HG03469 (cell line): Measurements from ENCODE around the gene MAGEB4.
"Not testable (repeated sequence)": the region's sequence is repeated elsewhere in the genome, so short reads cannot be mapped to it uniquely, and the experiment has no call there.

Source experiments
- ATAC-seq: cut with Tn5 transposase; IDR thresholded peaks from one replicate; pipeline ENCODE4 v1.9.1; 2021; ENCODE audit warnings: mild to moderate bottlenecking, moderate library complexity, moderate number of reproducible peaks; ENCODE audit not compliant: unreplicated experiment

Gene MAGEB4

GRCh38 chrX:30241724-30242415 lies at the start of gene MAGEB4:
MAGEB4 (plus strand) TSS chrX:30242000; CDS start chrX:30242136, 136 bp downstream.
- no peak for ATAC-seq

DNA sequence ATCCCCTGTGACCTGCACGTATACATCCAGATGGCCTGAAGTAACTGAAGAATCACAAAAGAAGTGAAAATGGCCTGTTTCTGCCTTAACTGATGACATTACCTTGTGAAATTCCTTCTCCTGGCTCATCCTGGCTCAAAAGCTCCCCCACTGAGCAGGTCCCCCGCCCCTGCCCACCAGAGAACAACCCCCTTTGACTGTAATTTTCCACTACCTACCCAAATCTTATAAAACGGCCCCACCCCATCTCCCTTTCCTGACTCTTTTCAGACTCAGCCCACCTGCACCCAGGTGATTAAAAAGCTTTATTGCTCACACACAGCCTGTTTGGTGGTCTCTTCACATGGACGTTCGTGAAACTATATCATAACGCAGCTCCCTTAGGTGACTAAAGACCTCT lies 47.9 kb upstream of the MAGEB4 start:
- not testable (repeated sequence) for ATAC-seq

DNA sequence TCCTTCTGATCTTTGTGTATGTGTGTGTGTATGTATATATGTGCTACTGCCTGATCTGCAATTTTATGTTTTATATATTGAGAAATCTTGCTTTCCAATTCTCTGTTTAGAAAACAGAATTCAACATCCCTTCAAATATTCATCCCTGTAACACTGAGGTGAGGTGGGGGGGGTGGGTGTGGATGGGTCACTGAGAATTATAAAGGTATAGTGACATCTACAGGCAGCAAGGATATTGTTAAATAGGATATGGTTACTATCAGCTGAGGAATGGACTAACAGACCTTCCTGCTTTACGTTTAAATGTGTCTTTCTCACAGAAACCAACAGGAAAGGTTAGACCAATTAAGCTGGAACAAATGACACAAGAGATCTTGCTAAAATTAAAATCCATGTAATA lies 45.5 kb upstream of the MAGEB4 start:
- no peak for ATAC-seq

DNA sequence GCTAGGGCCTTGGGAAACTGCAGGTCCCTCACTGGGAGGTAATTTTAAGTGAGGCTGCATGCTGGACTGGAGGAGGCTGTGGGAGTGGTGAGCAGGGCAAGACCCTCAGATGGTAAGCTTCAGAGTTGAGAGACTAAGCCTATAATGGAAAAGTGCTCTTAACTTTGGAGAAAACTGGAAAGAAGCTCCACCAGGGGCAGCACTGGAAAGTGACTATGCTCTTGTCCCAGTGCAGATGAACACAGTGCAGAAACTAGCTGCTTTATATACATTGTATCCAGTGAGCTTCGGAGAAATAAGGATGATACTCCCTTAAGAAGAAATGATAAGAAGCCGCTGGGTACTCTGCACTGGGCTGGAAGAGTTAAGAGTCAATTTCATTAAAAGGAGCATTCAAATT lies 29.6 kb upstream of the MAGEB4 start:
- no peak for ATAC-seq

DNA sequence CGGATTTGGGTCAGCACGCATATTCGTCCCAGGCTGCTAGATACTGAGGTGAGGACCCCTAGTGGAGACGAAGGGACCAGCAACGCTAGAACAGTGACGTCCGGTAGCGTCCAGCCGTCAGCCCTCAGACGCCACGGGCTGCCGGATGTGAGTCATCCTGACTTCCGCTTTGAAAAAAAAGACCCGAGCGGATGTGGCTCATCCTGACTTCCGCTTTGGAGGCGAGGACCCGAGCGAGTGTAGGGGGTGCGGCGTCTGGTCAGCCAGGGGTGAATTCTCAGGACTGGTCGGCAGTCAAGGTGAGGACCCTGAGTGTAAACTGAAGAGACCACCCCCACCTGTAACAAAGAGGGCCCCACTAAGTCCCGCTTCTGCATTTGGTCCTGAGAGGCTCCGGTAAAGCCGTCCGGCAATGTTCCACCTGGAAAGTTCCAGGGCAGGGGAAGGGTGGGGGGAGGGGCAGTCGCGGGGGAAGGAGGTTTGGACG lies 26.4 kb upstream of the MAGEB4 start, which contains the start of gene MAGEB2:
Gene MAGEB2, plus strand, starts transcription at position 207 of the 487 bp plus-strand sequence. CDS start 3,018 bp downstream, outside the sequence.
- no peak for ATAC-seq

DNA sequence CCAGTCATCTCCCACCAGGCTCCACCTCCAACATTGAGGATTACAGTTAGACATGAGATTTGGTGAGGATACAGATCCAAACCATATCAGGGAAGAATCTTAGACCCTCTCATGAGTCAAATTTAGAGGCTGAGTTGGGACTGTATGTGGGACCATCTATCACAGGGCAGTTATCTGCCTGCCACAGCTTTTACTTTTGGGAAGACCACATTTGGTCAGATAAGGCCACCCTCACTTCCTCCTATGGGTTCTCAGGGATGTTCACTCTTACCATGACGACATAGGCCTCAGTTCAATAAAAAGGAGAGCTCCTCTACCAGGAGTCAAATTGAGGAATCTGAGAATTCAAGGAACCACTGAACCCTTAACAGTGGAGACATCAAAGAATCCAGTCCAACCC lies 24.3 kb upstream of the MAGEB4 start:
- ATAC-seq: no peak

GRCh38 chrX:30219372-30219771 lies 22.4 kb upstream of the MAGEB4 start:
- ATAC-seq: no peak

DNA sequence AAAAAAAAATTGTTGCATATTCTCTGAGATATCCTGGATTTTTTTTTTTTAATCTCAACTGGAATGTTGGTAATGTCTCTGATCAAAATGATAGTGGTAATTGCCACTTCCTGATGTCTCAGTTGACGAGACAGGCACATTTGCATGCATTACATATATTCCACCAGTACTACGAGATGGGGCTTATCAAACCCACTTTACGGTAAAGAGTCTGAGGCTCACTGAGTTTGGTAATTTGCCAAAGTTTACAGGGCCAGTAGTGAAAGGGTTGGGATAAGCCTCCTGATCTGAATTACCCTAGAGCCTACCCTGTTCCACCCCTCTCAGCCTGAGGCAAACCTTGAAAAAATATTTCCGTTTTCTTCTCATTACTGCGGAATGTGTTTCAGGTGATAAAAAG lies 21.1 kb upstream of the MAGEB4 start:
- ATAC-seq: no peak

- ATAC-seq: no peak
Measured at GRCh38 chrX:30224536-30224935, 17.3 kb upstream of the MAGEB4 start.

GRCh38 chrX:30228526-30228925 lies 13.3 kb upstream of the MAGEB4 start:
- ATAC-seq: no peak

- ATAC-seq: no peak
Measured at GRCh38 chrX:30230395-30230794, 11.4 kb upstream of the MAGEB4 start, which contains the start of gene MAGEB3. MAGEB3 (plus strand) TSS chrX:30230657; CDS start chrX:30235925, 5,268 bp downstream.

GRCh38 chrX:30246769-30247489 lies 5.1 kb downstream of the MAGEB4 start, which contains the start of gene MAGEB1:
MAGEB1 (plus strand) TSS chrX:30247146; CDS start chrX:30250494, 3,348 bp downstream.
- no peak for ATAC-seq

- ATAC-seq: peak; percentile 49
Measured at GRCh38 chrX:30248854-30249253, 7.1 kb downstream of the MAGEB4 start.

- no peak for ATAC-seq
Measured at GRCh38 chrX:30253257-30253656, 11.5 kb downstream of the MAGEB4 start.

- no peak for ATAC-seq
Measured at GRCh38 chrX:30259927-30260326, 18.1 kb downstream of the MAGEB4 start.

GRCh38 chrX:30261012-30261411 lies 19.2 kb downstream of the MAGEB4 start:
- no peak for ATAC-seq

GRCh38 chrX:30262763-30263162 lies 21.0 kb downstream of the MAGEB4 start:
- no peak for ATAC-seq

DNA sequence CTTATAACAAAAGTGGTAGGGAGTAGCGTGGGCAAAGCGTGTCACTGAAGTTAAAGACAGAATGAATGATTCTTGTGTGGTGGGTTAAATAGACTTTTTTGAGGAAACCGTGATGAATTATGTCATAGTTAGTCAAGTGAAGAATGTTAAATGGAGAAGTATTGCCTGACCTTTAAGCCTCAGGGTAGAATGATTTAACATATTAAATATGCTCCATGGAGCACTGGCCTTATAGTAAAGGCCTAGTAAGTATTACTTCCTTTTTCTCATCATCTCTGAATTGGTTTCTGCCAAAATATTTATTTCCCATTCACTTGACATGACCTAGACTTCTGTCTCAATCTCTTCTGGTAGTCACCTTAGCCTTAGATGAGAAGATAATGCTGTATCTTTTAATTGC lies 28.8 kb downstream of the MAGEB4 start:
- no peak for ATAC-seq

DNA sequence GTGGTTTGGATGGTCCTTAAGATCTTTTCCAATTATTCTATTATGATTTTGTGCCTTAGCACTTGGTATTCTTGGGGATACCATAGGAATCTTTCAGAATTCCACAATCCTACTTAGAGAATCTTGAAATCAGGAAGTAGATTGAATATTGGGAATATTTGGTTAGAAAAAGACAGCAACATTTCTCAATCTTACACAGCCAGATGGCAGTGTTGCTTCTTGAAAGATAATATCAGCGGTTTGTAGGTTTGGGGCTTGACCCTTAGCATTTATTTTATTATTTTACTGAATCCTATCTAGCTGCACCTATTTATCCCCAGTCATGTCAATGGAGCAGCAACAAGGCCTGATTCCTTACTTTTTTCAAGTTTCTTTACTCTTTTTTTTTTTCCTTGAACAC lies 33.7 kb downstream of the MAGEB4 start:
- ATAC-seq: no peak

GRCh38 chrX:30278365-30278764 lies 36.6 kb downstream of the MAGEB4 start:
- ATAC-seq: no peak

DNA sequence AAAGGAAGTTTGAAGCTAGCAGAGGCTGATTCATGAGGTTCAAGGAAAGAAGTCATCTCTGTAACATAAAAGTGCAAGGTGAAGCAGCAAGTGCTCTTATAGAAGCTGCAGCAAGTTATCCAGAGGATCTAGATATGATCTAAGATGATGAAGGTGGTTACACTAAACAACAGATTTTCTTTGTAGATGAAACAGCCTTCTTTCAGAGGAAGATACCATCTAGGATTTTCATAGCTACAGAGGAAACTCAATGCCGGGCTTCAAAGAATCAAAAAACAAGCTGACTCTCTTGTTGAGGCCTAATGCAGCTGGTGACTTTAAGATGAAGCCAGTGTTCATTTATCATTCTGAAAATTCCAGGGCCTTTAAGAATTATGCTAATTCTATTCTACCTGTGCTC lies 38.6 kb downstream of the MAGEB4 start:
- ATAC-seq: no peak

- ATAC-seq: no peak
Measured at GRCh38 chrX:30282527-30282926, 40.7 kb downstream of the MAGEB4 start.
